H1 (cell line): ENCODE results near the gene FOXC1.

Experiments used
- CEBPB ChIP-seq: IDR thresholded peaks from 2 replicates; pipeline ENCODE4 v1.6.1; 2012; ENCODE audit warnings: low read depth, low read length
- CTCF ChIP-seq, 3 experiments: IDR thresholded peaks; 1 replicate in 2 of 3; 2 replicates in 1 of 3; pipeline versions ENCODE4 v1.5.1 to v1.6.1; 2011; ENCODE audit warnings: low read length in 3 of 3, mild to moderate bottlenecking in 3 of 3, inconsistent platforms in 2 of 3, low read depth in 1 of 3, moderate library complexity in 1 of 3; ENCODE audit not compliant: insufficient read depth in 1 of 3; ENCODE audit errors: control extremely low read depth in 1 of 3
- EP300 ChIP-seq, 2 experiments: IDR thresholded peaks; 1 replicate in 1 of 2; 2 replicates in 1 of 2; pipeline ENCODE4 v1.6.1; 2011 to 2012; ENCODE audit warnings: low read depth in 2 of 2, low read length in 2 of 2, mild to moderate bottlenecking in 2 of 2, borderline replicate concordance in 1 of 2, inconsistent platforms in 1 of 2, moderate library complexity in 1 of 2
- EZH2 ChIP-seq: fragments of 200-600 bp; sonication (generic); IDR thresholded peaks from 2 replicates; pipeline ENCODE4 v1.7.1; 2012; ENCODE audit warnings: low read depth, mild to moderate bottlenecking, moderate library complexity, low read length, inconsistent platforms; ENCODE audit not compliant: severe bottlenecking
- HDAC2 ChIP-seq, 2 experiments: fragments of 300-600 bp in 1 of 2; sonication (generic) in 1 of 2; IDR thresholded peaks; 2 replicates each; pipeline ENCODE4 v1.6.1; 2011 to 2012; ENCODE audit warnings: low read depth in 2 of 2, low read length in 2 of 2, mild to moderate bottlenecking in 2 of 2, moderate library complexity in 2 of 2, borderline replicate concordance in 1 of 2, inconsistent platforms in 1 of 2
- RAD21 ChIP-seq, 2 experiments: IDR thresholded peaks in 1 of 2; conservative IDR thresholded peaks in 1 of 2; 2 replicates each; pipeline ENCODE4 v1.6.1; 2011; ENCODE audit warnings: low read depth in 2 of 2, low read length in 2 of 2, improper control_type of control experiment in 1 of 2, inconsistent platforms in 1 of 2, mild to moderate bottlenecking in 1 of 2, moderate library complexity in 1 of 2
- SUZ12 ChIP-seq: fragments of 200-600 bp; sonication (generic); IDR thresholded peaks from 2 replicates; pipeline ENCODE4 v1.6.1; 2012; ENCODE audit warnings: mild to moderate bottlenecking, inconsistent platforms, low read length, moderate library complexity, mixed read lengths

- no peak for TF ChIP-seq HDAC2 (IDR thresholded peaks at IDR 0.05; ENCODE audit: borderline replicate concordance in 1 of 2, low read depth in 2 of 2, low read length in 2 of 2)
- TF ChIP-seq EP300 (IDR thresholded peaks at IDR 0.05; ENCODE audit: borderline replicate concordance in 1 of 2, low read depth in 2 of 2, low read length in 2 of 2) = no peak
- TF ChIP-seq CEBPB = no peak
- no peak for TF ChIP-seq SUZ12
- TF ChIP-seq RAD21 (IDR thresholded peaks at IDR 0.05 in 1 of 2, conservative IDR thresholded peaks at IDR 0.05 in 1 of 2; ENCODE audit: low read depth in 2 of 2, low read length in 2 of 2) = no peak
- TF ChIP-seq EZH2 = no peak
- TF ChIP-seq CTCF (IDR thresholded peaks at IDR 0.05; ENCODE audit: control extremely low read depth in 1 of 3, insufficient read depth in 1 of 3, low read depth in 1 of 3, low read length in 3 of 3) = no peak
Observed at GRCh38 chr6:1584146-1584545, 25.6 kb upstream of the FOXC1 start.
